HG03039 (cell line): ENCODE results near the gene KCNMA1.

Experiments used
- ATAC-seq: cut with Tn5 transposase; IDR thresholded peaks from one replicate; pipeline ENCODE4 v1.9.1; 2021; ENCODE audit warnings: mild to moderate bottlenecking, moderate library complexity; ENCODE audit not compliant: unreplicated experiment

Gene KCNMA1

GRCh38 chr10:77461636-77462296 is 175.8 kb downstream of the KCNMA1 start:
- ATAC-seq = no peak

GRCh38 chr10:77459905-77460304 is 177.7 kb downstream of the KCNMA1 start:
- ATAC-seq = no peak

- ATAC-seq = no peak
Observed at GRCh38 chr10:77458986-77459590, 178.5 kb downstream of the KCNMA1 start.

DNA sequence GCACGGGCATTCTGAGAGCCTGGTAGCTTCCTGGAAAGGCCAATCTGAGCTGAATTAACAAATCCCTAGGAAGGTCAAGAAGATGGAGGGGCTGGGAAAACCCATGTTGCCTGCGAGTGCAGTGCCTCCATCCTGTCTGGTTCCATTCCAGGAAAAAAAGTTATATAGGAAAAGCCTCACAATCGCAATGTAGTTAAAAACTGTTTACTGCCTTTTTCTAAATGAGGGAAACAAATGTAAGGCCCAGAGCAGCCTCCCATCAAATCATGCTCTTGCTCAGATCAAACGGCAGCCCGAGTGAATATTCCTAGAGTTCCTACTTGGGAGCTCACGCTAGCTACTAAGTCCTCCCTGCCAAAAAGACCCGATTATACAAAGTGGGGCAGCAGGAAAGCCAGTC is 179.9 kb downstream of the KCNMA1 start:
- no peak for ATAC-seq

- no peak for ATAC-seq
Observed at GRCh38 chr10:77457266-77457665, 180.3 kb downstream of the KCNMA1 start.

DNA sequence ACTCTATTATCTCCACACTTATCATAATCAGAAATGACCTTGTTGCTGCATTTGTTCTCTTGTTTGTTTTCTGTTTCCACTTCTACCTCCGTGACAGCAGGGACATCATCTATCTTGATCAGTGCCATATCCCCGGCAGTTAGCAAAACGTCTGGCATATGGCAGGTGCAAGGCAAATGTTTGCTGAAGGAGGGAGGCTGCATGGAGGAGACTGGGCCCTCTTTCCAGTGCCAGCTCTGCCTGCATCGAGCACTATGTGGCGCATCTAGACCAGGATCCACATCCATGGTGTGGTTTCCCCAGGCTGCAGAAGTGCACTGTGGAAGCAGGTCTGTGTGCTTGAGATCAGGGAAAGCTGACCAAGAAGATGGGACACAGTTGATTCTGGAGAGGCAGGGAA is 181.2 kb downstream of the KCNMA1 start:
- no peak for ATAC-seq

- ATAC-seq = no peak
Observed at GRCh38 chr10:77455561-77455960, 182.0 kb downstream of the KCNMA1 start.

GRCh38 chr10:77452952-77453564 is 184.6 kb downstream of the KCNMA1 start:
- no peak for ATAC-seq

- no peak for ATAC-seq
Observed at GRCh38 chr10:77451886-77452285, 185.7 kb downstream of the KCNMA1 start.

- ATAC-seq = no peak
Observed at GRCh38 chr10:77448226-77448625, 189.4 kb downstream of the KCNMA1 start.

DNA sequence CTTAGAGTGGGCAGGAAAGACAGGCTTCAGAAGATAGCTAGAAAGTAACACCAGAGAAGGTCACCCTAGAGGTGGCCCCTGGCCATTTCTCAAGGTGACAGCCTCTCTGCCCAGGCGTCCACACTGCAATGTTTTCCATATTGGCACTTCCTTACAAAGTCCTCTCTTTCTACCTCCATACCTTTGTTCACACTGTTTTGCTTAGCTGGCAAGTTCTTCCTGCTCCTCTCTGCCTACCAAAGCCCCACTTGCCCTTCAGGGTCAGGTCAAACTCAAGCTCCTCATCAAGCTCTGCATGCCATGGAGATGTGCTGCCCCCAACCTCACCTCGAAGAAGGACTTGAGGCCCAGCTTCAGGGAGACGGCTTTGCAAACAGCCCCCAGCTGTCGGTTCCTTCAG is 190.9 kb downstream of the KCNMA1 start:
- no peak for ATAC-seq

DNA sequence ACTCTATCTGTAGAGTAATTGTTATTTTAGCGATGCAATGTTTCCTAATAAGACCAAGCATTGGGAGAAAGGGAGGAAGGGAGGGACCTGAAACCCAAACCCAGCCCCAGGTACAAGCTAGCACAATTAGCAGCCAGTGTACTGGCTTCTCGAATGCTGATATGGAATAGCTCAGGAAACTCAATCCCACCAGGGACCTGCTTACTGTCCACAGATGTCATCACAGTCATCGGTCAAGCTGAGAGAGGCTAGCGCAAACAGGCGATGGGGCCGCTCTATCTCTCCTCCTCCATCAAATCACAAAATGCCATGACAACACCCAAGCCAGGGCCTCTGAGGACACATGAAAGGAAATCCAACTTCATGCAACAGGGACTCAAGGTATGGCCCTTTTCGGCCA is 192.1 kb downstream of the KCNMA1 start:
- ATAC-seq = no peak

- ATAC-seq = no peak
Observed at GRCh38 chr10:77444041-77444440, 193.6 kb downstream of the KCNMA1 start.

DNA sequence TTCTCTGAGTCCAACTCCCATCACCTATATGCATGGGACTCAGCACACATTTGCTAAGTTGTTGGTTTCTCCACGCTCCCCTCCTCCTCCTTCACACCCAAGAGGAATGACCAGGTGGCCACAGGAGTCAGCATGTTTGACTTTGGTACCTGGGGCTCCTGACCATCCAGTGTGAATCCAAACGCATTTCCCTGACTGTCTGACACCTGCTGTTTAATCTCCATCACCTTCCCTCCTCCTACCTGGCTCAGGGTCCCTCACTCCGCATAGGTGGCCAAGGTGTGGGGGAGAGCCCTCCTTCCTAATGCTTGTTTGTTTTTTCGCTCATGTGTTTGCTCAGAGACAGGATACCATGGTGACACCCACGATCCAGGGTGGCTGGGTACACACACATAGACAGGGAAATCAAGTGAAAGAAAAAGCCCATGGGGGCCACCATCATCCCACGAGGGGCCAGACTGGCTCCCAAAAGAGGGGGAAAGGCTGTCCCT is 194.9 kb downstream of the KCNMA1 start:
- no peak for ATAC-seq

- ATAC-seq = no peak
Observed at GRCh38 chr10:77441353-77442166, 196.0 kb downstream of the KCNMA1 start.

DNA sequence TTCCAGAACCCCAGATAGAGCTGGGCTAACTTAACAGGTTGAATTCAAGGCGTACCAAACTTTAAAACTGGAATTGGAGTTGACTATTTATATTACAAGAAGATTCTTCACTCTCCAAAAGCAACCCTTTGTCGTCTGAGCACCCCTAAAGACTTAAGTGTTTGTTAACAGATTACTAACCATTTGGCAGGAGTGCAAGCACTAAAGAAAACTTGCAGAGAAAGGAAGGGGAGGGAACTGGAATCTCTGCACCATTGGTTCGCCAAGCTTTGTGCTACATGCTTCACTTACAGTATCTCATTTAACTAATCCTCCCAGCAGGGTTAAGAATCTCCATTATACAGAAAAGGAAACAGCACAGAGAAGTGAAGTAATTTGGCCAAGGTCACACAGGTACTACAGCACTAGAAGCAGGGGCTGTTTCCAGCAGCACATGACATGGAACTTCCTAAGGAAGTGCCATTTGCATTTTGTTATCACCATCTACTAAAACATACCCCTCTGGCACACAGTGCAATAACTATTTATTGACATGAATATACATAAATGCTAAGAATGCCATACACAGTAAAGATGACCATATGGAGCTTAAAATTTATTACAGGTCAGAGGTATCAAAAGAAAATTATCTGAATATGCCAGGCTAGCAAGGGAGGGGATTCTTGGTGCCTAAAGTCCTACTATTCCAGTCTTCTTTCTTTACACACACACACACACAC is 201.2 kb downstream of the KCNMA1 start:
- no peak for ATAC-seq

GRCh38 chr10:77433546-77433945 is 204.1 kb downstream of the KCNMA1 start:
- no peak for ATAC-seq

GRCh38 chr10:77431980-77432797 is 205.4 kb downstream of the KCNMA1 start:
- no peak for ATAC-seq

DNA sequence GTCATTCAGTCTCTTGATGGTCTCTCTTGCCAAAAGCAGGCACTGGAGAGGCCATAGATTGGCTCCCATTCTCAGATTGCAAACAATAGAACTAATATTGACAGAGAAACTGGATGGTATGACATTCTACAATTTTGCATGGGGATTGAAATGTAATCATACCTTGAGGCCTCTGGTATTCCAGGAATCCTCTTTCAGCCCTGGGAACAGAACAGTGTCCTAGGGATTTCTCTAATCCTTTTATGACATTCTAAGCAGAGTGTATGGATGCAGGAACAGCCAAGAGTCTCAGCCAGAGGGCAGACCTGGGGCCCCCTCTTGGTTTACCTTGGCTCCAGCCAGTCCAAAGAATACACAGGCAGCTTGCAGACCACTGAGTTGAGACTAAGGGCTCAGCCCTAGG is 206.4 kb downstream of the KCNMA1 start:
- ATAC-seq = no peak

GRCh38 chr10:77430530-77430929 is 207.1 kb downstream of the KCNMA1 start:
- ATAC-seq = no peak
